ENCODE measurements around the gene TMC1.
A peak's percentile ranks its signal among the peaks of the same experiment; 100 is the strongest.
"Not testable (repeated sequence)": the region's sequence is repeated elsewhere in the genome, so short reads cannot be mapped to it uniquely, and the experiment has no call there.

TMC1 gene

DNA sequence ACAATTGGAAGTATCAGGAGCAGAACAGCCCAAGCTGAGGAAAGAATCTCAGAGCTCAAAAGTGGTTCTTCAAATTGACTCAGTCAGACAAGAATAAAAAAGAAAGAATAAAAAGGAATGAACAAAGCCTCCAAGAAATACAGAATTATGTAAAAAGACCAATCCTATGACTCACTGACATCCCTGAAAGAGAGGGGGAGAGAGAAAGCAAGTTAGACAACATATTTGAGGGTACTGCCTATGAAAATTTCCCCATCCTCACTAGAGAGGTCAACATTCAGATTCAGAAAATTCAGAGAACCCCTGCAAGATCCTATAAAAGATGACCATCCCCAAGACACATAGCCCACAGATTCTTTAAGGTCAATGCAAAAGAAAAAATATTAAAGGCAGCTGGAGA lies 258.2 kb downstream of the TMC1 start:
- DNase-seq, result no peak

DNA sequence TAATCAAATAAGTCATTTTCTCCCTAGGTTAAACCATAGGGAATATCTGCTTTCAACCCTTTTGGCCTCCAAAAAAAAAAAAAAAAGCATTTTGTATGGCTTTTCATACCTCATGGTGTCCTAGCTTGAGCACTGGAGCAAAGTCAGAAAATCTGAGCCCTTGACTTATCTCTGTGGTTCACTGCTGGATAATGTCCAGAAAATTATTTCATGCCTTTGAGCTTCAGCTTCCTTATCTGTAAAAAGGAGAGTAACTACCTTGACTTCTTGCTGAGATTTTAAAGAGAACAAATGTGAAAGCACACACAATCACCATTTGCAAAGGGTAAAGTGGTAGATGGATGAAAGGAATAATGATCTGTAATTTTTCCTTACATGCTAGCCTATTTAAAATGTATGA lies 265.5 kb downstream of the TMC1 start:
- DNase-seq, result no peak

DNA sequence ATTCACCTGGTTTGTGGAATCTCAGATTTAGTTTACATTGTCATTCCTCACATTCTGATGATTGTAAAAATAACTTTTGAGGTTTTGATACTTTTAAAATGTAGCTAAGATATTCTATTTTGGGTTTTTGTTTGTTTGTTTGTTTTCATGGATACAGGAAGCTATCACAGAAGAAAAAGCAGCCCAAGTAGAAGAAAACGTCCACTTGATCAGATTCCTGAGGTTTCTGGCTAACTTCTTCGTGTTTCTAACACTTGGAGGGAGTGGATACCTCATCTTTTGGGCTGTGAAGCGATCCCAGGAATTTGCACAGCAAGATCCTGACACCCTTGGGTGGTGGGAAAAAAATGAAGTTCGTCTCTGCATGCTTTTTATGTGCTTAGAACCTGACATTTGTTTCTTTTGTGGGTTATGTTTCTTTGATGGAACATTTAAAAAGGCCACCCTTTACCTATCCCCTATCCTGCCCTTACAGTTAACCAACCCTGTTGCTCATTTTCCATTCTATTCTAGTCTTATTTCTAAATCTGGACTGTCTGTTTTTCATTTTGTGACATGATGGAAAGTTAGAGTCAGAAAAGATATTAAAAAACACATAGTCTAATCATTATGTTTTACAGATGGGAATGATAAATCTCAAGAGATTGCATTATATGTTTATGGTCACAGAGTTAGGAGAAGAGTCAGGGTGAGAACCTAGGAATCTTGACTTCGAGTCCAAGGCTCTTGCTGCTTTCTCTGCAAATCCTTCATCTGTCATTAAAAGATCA lies 267.7 kb downstream of the TMC1 start:
- no peak for DNase-seq

DNA sequence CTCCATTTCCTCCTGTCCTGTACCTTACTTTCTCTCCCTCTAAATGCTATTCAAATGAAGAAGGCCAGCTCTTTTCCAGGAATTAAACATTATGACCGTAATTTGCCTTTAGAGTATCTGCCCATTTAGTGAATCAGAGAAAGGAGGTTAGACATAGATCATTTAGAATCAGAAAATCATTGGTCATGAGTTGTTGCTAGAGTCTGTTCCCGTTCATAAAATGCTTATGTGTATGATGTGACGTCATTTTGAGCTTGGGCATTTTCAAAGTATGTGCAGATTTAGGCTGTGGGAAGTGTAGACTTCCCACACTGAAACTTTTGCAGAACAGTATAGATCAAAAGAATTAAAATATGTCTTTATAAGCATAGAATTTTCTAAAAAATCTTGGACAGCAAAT lies 268.5 kb downstream of the TMC1 start:
- DNase-seq, result no peak

DNA sequence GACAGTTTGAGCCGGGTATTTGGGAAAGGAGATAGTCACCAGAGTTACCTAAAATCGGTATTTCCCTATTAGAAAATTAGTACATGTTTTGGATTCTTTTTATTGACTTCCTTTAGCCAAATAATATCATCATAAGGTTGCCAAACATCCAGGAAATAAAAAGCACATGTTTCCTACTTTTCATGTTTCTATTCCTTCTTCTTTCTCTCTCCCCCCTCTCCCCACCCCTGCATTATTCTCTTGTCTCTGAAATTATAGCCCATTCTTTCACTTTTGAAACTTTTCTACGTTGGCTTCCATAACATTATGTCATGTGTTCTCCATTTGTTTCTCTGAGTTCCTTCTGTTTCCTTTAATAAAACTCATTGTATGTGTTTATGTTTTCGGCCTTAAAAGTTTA lies 269.6 kb downstream of the TMC1 start:
- DNase-seq, result no peak

DNA sequence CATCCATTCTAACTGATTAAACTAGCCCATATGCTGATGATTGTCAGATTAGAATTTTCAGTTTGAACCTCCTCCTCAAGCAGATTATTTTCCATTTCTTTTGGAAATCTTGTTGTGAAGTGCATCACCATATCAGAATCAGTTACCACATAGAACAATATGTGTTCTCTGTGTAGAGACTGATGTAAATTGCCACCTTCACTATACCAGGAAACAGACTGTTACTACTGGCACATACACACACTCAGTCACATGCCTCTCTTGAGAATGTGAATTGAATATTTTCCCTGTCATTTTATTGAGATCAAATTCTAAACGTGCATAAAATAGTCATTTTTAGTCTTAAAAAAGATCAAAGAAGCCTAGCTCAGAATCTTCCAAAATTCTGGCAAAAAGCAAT lies 270.0 kb downstream of the TMC1 start:
- no peak for DNase-seq

DNA sequence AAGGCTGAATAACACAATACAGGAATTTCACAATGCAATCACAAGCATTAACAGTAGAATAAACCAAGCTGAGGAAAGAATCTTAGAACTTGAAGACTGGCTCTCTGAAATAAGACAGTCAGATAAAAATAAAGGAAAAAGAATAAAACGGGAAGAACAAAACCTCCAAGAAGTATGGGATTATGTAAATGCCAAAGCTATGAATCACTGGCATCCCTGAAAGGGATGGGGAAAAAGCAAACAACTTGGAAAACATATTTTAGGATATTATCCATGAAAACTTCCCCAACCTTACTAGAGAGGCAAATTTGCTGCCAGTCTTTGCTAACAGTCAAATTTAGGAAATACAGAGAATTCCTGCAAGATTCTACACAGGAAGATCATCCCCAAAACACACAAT lies 273.5 kb downstream of the TMC1 start:
- DNase-seq, result no peak

DNA sequence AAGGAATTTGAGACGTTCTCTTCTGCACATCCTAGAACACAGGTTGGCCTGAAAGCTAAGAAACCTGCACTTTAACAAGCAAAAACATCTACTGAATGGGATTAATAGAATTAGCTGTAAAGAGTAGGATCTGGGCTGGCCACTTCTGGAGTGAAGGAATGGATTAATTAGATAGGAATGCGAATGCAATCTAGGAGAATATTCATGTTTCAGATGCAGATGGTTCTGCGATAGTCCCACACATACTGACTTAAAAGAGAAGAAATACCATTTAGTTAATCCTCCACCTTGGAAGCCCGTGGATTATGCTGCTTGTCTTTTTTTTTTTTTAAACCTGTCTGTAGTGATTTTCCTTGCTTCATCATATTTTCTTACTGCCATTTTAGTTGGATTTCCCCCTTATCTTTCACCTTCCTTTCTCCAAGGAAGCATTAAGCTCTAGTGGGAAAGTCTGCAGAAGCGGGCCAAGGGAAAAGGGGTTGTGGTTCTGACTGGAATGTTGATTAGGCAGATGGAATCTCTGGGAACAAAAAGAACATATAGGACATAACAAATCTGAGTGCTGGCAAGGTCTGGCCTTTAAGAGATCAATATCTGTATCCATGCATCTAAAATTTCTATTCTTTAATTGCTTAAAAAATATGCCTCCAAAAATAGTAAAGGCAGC lies 279.1 kb downstream of the TMC1 start:
- no peak for DNase-seq

DNA sequence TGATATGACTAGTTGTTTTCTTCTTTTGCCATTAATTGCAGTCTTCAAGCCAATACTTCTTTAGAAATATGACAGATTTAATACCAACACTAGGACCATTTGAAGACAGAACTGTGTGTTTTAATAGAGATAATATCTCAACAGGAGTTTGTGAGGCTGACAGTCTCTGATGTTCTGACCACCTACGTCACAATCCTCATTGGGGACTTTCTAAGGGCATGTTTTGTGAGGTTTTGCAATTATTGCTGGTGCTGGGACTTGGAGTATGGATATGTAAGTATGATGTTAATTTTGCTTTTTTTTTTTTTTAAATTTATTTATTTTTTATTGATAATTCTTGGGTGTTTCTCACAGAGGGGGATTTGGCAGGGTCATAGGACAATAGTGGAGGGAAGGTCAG lies 283.8 kb downstream of the TMC1 start:
- no peak for DNase-seq

DNA sequence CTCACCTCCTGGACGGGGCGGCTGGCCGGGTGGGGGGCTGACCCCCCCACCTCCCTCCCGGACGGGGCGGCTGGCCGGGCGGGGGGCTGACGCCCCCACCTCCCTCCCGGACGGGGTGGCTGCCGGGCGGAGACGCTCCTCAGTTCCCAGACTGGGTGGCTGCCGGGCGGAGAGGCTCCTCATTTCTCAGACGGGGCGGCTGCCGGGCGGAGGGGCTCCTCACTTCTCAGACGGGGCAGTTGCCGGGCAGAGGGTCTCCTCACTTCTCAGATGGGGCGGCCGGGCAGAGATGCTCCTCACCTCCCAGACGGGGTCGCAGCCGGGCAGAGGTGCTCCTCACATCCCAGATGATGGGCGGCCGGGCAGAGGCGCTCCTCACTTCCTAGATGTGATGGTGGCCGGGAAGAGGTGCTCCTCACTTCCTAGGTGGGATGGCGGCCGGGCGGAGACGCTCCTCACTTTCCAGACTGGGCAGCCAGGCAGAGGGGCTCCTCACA lies 285.0 kb downstream of the TMC1 start:
- not testable (repeated sequence) for DNase-seq

DNA sequence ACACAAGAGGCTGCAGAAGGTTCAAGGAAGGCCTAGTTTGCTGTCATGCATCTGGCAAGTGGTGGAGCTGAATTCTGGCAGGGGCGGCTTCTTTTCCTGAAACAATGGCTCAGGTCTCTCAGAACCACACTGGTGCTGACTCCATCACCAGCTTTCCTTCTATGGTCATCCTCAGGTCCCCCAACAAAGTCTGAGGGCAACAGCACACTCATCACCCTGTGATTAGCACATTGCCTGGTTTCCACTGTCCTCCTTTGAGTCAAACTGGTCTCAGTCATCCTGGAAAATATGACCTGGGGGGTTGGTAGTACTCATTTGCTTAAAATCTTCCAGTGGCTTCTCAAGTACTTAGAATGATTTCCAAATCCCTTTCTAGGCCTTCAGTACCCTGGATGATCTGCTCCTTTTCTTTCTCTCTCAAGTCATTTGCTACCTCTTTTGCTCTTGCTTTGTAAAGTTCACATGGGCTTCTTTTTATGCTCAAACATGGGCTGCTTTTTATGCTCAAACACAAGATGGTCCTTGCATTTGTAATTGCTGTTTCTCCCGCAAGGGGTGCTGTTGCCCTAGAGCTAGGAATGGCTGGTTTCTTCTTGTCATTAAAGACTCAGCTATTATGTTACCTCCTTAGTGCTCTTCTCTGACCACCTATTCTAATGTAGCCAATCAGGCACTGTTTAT lies 286.5 kb downstream of the TMC1 start:
- DNase-seq, result no peak

DNA sequence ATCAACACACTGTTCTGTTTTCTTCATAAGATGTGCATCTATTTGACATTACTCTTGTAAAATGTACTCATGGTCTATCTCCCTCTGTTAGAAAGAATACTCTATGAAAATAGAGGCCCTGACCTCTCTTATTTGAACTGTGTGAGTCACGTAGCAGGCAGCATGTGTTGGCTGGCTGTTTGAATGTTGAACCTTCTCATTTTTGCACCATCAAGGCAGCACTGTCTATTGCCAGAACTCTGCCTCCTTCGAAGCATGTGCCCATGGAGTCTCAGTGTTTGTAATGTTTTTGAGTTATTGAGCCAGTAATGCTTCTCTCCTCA lies 287.0 kb downstream of the TMC1 start:
- no peak for DNase-seq

DNA sequence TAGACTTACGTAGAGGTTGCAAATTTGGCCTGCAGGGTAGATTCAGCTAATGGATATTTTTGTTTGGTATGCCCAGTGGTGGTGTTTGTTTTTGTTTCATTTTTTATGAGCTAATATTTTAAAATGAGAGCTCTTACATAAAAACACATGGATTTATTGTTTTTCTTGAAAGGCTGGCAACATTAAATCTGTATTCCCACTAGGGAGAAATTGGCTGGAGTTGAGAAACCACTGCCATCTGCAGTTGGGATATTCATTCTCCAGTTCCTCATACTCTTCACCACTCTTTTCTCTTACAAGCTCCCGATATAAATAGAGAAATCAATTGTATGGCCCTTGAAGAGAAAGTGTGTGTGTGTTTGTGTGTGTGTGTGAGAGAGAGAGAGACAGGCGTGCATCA lies 288.2 kb downstream of the TMC1 start:
- DNase-seq, result no peak

DNA sequence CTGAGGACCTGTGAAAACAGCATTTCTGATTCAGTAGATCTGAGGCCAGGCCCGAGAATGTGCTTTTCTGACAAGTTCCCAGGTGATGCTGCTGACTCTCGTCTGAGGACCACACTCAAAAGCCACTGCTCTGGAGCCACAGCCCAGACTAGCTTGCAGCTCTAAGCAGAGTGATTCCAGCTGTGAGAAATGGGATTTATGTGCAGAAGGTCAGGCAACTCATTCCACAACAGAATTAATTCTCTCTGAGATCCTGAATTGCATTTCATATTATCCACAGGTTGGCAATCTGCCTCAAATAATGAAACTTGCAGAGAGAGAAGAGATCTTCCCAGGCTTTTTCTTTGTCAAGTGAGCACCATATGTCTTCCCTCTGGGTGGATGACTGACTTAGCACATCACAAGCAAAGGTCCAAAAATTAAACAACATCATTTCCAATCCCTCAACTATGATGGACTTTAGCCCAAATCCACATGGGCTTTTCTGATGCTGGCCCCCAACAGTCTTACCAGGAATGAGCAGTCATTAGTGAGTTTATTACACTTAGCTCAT lies 291.2 kb downstream of the TMC1 start:
- DNase-seq, result peak; percentile 40

DNA sequence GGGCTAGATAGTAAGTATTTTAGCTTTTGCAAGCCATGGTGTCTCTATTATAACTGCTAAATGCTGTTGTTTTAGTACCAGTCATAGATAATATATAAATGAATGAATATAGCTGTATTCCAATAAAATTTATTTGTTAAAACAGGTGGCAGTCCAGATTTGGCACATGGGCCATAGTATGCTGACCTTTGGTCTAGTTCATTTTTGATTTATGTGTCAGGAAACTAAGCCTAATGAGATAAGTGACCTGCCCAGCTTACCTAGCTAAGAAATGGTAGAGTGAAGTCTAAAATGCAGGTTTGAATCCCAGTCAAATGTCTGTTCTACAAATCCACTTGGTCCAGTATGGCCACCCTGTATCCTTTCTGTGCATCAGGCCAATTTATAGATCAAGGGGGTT lies 292.1 kb downstream of the TMC1 start:
- DNase-seq, result no peak

DNA sequence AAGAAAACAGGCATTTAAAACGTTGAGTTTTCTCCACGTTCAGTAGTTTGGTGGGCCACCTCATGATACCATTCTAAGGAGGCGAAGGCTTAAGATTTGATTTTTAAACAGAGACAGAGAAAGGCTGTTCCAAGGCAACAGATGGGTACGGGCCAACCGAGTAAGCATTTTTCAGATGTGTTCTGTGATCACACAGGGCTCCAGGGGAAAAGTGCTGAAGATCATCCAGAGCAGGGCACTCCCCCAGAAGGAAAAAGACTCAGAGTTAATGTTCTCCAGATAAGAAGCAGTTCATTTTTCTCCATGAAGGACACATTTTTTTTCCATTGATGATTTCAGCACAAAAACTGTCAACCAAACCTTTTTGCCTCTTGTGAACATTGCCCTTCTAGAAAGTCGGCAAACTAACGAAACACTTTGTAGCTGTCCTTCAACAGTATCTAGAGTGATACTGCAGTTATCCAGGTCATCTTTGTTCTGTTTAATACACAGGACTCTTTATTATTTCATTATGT lies 292.7 kb downstream of the TMC1 start:
- DNase-seq, result no peak

DNA sequence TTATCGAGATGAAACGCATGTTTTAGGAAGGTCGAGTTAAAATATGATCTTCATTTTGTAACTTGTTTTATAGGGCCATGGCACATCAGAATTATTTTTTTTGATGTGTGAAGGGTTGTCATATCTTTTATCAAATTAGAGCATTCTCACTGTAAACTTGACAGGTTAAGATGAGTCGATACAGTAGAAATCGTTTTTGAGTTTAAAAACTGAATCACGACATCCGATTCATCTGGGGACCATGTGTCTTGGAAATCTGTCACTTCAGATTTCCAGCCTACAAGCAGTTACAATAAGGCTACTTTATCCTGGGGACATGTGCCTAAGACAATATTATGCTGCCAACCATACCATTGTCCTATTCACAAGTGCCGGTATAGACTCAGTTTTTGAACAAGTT lies 295.3 kb downstream of the TMC1 start:
- no peak for DNase-seq

DNA sequence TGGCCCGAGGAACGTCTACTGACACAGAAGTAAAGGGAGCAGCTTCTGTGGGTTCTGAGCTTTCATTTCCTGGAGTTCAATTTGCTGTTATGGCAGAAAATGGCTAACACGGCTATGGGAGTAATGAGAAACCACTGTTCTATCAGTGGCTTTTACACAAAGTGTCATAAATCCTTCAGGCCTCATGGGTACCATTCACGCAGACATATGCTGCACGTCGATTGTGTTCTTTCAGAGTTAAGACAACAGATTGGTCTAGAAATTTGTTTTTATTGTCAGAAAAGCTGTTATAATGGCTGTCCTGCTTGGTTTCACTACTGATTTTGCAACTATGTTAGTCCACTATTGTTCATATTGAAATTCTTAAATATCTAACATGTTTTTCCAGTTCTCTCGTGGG lies 296.0 kb downstream of the TMC1 start:
- no peak for DNase-seq

DNA sequence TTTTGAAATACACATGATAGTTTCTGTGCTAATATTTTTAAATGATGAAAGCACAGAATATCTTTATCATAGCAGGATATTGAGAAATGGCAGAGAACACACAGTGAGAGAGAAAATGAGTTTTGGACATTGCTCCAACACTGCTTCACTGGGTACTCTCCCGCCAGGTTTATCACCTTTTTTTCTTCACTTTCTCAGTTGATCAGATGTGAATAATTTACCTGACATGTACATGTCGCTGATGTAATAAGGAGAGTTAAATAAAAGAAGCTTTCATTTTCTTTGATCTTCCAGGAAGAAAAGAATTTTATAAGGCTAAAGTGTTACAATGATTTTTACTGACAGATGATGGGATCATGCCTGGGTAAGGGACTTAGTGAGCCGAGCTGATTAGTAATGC lies 297.0 kb downstream of the TMC1 start:
- no peak for DNase-seq

DNA sequence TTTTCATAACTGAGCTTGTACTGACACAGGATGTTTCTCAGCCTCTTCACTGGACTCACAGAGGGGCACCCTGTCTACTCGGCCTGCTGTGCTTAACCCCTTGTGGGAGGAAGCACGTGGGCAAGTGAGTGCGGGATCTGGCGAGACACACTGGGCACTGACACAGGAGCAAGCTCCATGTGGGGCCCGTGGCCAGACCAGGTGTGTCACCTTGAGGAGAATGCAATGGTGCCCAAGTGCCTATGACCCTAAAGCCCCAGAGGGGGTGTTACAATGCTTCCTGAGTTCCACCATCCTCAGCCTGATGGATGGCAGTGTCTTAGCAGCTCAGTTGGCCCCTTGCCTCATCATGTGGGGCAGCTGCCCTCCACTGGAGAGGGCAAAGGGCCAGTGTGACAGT lies 302.6 kb downstream of the TMC1 start:
- DNase-seq, result no peak

DNA sequence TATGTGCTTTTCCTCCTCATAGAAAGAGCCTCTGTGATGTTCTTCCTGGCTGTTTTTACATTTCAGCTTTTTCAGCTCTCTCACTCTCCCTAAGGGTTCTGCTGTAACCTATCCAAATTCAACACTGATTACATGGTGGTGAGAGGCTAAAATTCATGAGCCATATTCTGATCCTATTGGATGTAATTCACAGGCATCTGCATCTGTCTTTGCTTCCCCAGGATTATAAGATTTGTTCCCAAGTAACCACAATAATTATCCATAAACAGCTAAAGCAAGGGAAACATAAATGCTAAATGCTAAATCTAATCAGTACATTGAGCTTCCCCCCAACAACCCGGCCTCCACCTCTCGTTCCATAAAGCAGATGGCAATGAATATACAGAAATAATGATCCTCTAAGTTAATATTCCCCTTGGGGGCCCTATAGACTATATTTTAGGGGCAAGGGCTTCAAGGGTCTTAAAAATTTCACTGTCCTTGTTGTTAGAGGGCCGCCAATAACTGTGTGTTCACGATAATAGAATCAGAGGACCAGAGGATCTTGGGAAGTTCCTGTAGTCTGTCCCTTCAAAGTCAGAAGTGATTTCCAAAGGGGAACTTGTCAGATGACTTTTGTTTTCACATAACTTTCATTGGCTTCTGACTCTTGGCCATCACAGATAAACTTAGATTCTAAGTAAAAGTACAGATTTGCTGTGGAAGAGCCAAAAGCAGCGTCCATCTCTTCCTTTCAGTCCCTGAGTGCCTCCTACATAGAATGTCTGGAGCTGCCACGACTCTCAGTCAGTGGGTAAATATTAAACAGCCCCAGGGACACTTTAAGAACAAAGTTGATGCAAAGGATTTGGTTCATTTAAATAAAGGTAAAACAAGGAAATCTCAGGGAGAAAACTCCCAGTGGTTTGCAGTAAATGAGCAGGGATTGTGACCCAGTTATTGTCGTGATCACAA lies 305.9 kb downstream of the TMC1 start:
- peak; percentile 58 for DNase-seq

DNA sequence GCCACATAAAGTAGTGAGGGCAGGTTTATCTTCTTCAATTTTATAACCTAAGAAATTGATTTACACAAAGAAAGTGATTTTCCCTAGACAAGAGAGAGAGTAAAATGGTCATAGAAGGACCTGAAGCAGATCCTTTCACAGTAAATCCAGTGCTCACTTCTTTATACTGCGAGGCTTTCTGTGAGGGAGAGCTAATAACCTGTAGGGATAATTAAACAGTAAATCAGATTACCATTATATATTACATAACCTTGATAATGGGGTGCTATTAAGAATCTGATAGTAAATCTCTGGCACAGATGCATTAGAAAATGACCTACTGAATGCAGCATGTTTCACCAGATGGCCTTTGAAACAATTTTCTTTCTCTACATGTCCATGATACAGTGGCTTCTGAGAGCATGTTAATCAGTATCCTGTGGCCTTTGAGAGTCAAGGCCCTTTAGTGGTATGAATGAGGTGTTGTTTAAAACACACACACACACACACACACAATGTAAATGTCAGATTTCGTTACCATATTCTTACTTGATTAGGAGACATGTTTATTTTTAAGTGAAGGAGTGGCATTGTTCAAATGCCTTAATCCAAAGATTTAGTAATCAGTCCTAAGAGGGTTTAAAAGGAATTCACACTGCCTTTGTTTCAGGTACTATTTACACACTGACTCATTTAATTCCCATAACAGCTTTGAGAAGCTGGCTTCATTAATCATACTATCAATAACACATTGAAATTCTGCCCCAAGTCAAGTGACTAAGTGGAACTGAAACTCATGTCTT lies 306.7 kb downstream of the TMC1 start:
- DNase-seq, result no peak
